Measurements from ENCODE around the gene FGA. TPM values are rescaled to one million over a fixed set of nuclear protein-coding genes. Genes with fewer than 3 reads are reported as not detected.

The FGA gene
- total and polyA plus RNA-seq, 2 of the 8 experiments (the other 6 are each of a cell fraction or from before 2014, with no cell fraction given), result not detected

DNA sequence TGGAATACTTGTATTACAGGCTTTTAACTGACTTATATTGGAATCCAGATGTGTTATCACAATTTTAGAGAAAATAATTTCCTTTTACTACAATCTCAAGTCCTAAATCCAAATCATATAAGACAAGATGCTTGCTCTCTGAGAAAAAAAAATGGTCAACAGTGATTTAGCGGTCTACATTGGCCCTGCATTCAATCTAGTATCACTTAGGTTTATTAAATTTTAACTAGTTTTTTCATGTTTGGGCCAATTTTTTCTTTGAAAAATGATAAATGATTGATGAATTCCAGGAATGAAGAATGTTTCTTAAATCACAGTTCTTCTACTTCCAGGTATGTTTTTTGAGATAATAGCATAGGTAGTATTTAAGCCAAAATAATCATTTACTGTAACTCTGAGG is 24.7 kb upstream of the FGA start (continued):
- TF ChIP-seq KDM5A (IDR thresholded peaks at IDR 0.05; ENCODE audit: low read length) (no peak), MAX (IDR thresholded peaks at IDR 0.05) (no peak), TEAD4 (IDR thresholded peaks at IDR 0.05; ENCODE audit: low read depth, low read length) (no peak), ZNF274 (IDR thresholded peaks at IDR 0.05; ENCODE audit: borderline replicate concordance, extremely low read depth, low read length) (no peak), CHD1 (IDR thresholded peaks at IDR 0.05; ENCODE audit: low read depth, low read length) (no peak), E2F6 (IDR thresholded peaks at IDR 0.05) (no peak), CBX5 (IDR thresholded peaks at IDR 0.05; ENCODE audit: low read depth, low read length) (no peak)

Data from H1 (cell line).